Medulla oblongata (tissue), 1 donor: ENCODE measurements around the gene FRMPD1.
A peak's percentile ranks its signal among the peaks of the same experiment; 100 is the strongest.

Experiments used
- DNase-seq: peaks from one replicate; pipeline ENCODE4 v3.0.0-alpha.2; 2015; ENCODE audit errors: extremely low spot score

Gene FRMPD1

GRCh38 chr9:37635808-37636207 is 14.9 kb upstream of the FRMPD1 start:
- no peak for DNase-seq

GRCh38 chr9:37636511-37637448 is 14.0 kb upstream of the FRMPD1 start:
- DNase-seq: no peak

GRCh38 chr9:37639109-37639762 is 11.5 kb upstream of the FRMPD1 start:
- DNase-seq: no peak

GRCh38 chr9:37639841-37640240 is 10.9 kb upstream of the FRMPD1 start:
- DNase-seq: no peak

GRCh38 chr9:37640246-37640645 is 10.5 kb upstream of the FRMPD1 start:
- DNase-seq: no peak

- DNase-seq: no peak
These were observed 9.4 kb upstream of the FRMPD1 start for GRCh38 chr9:37641331-37641730.

- no peak for DNase-seq
These were observed 7.5 kb upstream of the FRMPD1 start for GRCh38 chr9:37643214-37643613.

GRCh38 chr9:37645903-37646506 is 4.7 kb upstream of the FRMPD1 start:
- no peak for DNase-seq

GRCh38 chr9:37650299-37650872 is 368 bp upstream of the FRMPD1 start:
- DNase-seq: no peak

GRCh38 chr9:37652261-37652660 is 1.5 kb downstream of the FRMPD1 start:
- no peak for DNase-seq

- DNase-seq: no peak
These were observed 2.6 kb downstream of the FRMPD1 start for GRCh38 chr9:37653385-37653784.

GRCh38 chr9:37656936-37657335 is 6.2 kb downstream of the FRMPD1 start:
- no peak for DNase-seq

GRCh38 chr9:37660691-37661090 is 9.9 kb downstream of the FRMPD1 start:
- DNase-seq: no peak

GRCh38 chr9:37663926-37664325 is 13.2 kb downstream of the FRMPD1 start:
- DNase-seq: no peak

- no peak for DNase-seq
These were observed 17.0 kb downstream of the FRMPD1 start for GRCh38 chr9:37667706-37668105.

GRCh38 chr9:37668116-37668601 is 17.4 kb downstream of the FRMPD1 start:
- DNase-seq: no peak

- no peak for DNase-seq
These were observed 18.5 kb downstream of the FRMPD1 start for GRCh38 chr9:37669232-37669631.

- DNase-seq: no peak
These were observed 24.9 kb downstream of the FRMPD1 start for GRCh38 chr9:37675661-37676060.

- DNase-seq: peak; percentile 66
These were observed 25.7 kb downstream of the FRMPD1 start for GRCh38 chr9:37676411-37676830.

- no peak for DNase-seq
These were observed 26.7 kb downstream of the FRMPD1 start for GRCh38 chr9:37677435-37677834.

- DNase-seq: no peak
These were observed 28.1 kb downstream of the FRMPD1 start for GRCh38 chr9:37678789-37679273.
